Thymus (tissue), 11 donors: ENCODE data around the gene ANTKMT. TPM values are rescaled to one million over a fixed set of nuclear protein-coding genes. Genes with fewer than 3 reads are reported as not detected.
"Not testable (repeated sequence)": the region's sequence is repeated elsewhere in the genome, so short reads cannot be mapped to it uniquely, and the experiment has no call there.

Experiments
- DNase-seq, 9 donors: peaks; one replicate each; pipeline ENCODE4 v3.0.0-alpha.2; 2013; ENCODE audit warnings: low spot score in 9 of 9, low read depth in 6 of 9, missing footprints in 1 of 9
- H3K27ac ChIP-seq, 2 donors: one replicate each; pipeline ENCODE4 v1.5.1; 2013; ENCODE audit warnings: control low read depth in 1 of 2, low read depth in 1 of 2, low read length in 1 of 2, mild to moderate bottlenecking in 1 of 2, moderate library complexity in 1 of 2
- H3K27me3 ChIP-seq, 2 donors: one replicate each; pipeline ENCODE4 v1.5.1; 2013; ENCODE audit warnings: low read length in 1 of 2; ENCODE audit not compliant: control insufficient read depth in 2 of 2, insufficient read depth in 1 of 2
- H3K36me3 ChIP-seq, 2 donors: one replicate each; pipeline ENCODE4 v1.5.1; 2013; ENCODE audit warnings: low read length in 1 of 2, mild to moderate bottlenecking in 1 of 2, moderate library complexity in 1 of 2; ENCODE audit not compliant: control insufficient read depth in 2 of 2, insufficient read depth in 2 of 2
- H3K4me1 ChIP-seq, 2 donors: one replicate each; pipeline ENCODE4 v1.5.1; 2013; ENCODE audit warnings: low read length in 2 of 2; ENCODE audit not compliant: control insufficient read depth in 2 of 2, insufficient read depth in 2 of 2
- H3K4me3 ChIP-seq, 2 donors: one replicate each; pipeline ENCODE4 v1.5.1; 2013; ENCODE audit warnings: low read length in 2 of 2, control low read depth in 1 of 2, mild to moderate bottlenecking in 1 of 2
- H3K9me3 ChIP-seq, 2 donors: one replicate each; pipeline ENCODE4 v1.5.1; 2013; ENCODE audit warnings: low read length in 1 of 2, mild to moderate bottlenecking in 1 of 2; ENCODE audit not compliant: control insufficient read depth in 2 of 2, insufficient read depth in 1 of 2
- WGBS: extraction: QIAGEN DNeasy Blood & Tissue Kit; methylation state at CpG from one replicate; pipeline ENCODE4 v1.1.7; 2013; 5-methylcytosine and 5-hydroxymethylcytosine counted together
- polyA plus RNA-seq: library from polyadenylated mRNA; stranded (reverse); fragments of 200-250 nt; gene quantifications from one replicate; pipeline ENCODE4 v1.2.3, GENCODE V29; 2013
- total RNA-seq: library from RNA; stranded (reverse); fragments of 120-200 nt; gene quantifications from one replicate; pipeline ENCODE4 v1.2.4, GENCODE V29; 2013
- donor health status: healthy.

The ANTKMT gene
- total and polyA plus RNA-seq, 2 donors = 53.9 to 56.2 TPM

DNA sequence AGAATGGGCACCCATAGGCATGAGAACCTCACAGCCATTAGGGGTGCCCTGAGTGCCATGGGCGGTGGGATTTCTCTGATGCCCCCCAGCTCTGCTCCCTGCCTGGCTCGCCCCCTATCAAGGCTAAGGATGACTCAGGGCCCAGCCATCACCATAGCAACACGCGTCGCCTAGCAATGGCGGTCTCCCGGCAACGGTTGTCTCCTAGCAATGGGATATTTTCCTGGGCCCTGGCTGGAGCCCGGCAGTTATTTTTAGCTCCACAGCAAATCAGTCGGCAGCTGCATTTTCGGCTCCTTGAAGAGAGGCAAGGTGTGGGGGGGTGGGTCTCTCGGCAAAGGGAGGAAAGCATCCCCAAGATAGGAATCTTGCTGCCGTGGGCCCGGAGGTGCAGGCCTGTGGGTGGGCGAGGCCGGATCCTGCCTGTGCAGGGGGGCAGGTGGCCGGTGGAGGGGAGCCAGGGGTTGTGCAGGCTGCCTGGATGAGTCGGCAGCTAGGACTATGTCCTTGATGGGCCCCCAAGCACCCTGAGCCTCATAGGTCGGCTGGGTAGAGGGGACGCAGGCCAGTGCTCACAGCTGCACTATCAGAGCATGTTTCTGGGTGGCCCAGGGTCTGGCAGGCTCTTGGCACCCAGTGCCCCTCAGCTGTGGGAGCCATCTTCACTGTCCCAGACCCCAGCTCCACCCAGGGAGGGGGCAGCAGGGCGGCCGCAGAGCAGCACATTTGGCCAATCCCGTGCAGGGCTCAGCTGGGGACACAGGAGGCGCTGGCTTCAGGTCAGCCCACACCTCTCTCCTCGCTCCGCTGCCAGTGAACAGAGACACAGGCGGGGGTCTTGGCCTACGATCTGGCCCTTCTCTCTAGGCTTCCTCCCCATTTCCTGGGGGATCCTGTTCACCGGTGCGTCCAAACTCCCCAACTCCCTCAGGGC lies 11.1 kb upstream of the ANTKMT start:
- no peaks in the 10 kb centered on the region for H3K36me3 ChIP-seq
- H3K9me3 ChIP-seq = no peaks in the 10 kb centered on the region
- DNase-seq = no peak
- no peak overlapping the region for H3K4me3 ChIP-seq
- 49% methylated on average over 30 of the region's 30 CpGs for WGBS
- H3K4me1 ChIP-seq = peaks cover 5 to 15% of the 10 kb centered on the region in 2 donors
- H3K27me3 ChIP-seq = peaks cover 34 to 82% of the 10 kb centered on the region in 2 donors
- no peak overlapping the region for H3K27ac ChIP-seq

DNA sequence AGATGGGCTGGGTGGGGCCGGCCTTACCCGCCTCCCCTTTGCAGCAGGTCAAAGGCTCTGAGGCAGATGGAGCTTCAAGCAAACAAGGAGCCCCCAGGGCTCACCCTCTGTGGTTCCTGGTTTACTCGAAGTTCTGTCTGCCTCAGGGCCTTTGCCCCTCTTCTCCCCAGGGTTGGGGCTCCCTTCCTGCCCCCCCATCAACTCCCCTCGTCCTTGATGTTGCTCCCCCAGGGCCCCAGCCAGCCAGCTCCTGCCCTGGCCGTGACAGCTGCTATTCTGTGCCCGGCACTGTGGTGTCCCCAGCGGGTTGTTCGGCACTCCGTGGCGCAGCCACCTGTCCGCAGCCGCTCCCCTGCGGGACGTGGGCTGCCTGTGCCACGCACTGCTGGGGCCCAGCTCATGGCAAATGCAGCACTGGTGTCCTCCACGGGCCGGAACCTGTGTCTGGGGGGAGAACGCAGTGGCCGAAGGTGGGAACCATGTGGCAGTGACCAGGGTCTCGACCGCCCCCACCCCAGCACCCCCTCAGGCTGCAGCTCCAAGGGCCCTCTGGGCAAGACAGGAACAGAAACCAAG lies 10.4 kb upstream of the ANTKMT start:
- H3K9me3 ChIP-seq = no peaks in the 10 kb centered on the region
- peaks cover 26 to 81% of the 10 kb centered on the region in 2 donors for H3K27me3 ChIP-seq
- no peaks in the 10 kb centered on the region for H3K36me3 ChIP-seq
- no peak overlapping the region for H3K4me3 ChIP-seq
- 77% methylated on average over 21 of the region's 21 CpGs for WGBS
- peaks cover 5 to 15% of the 10 kb centered on the region in 2 donors for H3K4me1 ChIP-seq
- no peak overlapping the region for H3K27ac ChIP-seq
- DNase-seq = no peak

DNA sequence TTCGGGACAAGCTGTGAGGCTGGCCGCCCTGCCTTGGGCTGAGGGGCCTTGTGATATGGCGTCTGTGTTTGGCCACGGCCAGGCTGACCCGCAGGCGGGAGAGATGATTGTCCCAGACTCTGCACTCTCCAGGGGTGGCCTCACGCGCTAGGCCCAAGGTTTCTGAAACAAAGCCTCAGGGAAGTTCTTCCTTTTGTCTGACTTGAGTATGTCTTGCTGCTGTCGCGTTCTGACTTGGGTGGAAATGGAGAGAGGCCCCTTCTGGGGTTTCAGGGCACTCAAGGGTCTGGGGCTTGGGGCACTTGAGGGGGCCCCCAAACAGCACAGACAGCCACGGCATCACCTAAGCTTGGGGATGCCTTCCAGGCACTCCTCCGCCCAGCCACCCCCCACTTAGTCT lies 9.9 kb upstream of the ANTKMT start:
- H3K9me3 ChIP-seq = no peaks in the 10 kb centered on the region
- 85% methylated on average over 12 of the region's 12 CpGs for WGBS
- H3K36me3 ChIP-seq = no peaks in the 10 kb centered on the region
- no peak overlapping the region for H3K27ac ChIP-seq
- no peak for DNase-seq
- H3K4me3 ChIP-seq = no peak overlapping the region
- H3K27me3 ChIP-seq = peaks cover 21 to 83% of the 10 kb centered on the region in 2 donors
- H3K4me1 ChIP-seq = peaks cover 8 to 17% of the 10 kb centered on the region in 2 donors

DNA sequence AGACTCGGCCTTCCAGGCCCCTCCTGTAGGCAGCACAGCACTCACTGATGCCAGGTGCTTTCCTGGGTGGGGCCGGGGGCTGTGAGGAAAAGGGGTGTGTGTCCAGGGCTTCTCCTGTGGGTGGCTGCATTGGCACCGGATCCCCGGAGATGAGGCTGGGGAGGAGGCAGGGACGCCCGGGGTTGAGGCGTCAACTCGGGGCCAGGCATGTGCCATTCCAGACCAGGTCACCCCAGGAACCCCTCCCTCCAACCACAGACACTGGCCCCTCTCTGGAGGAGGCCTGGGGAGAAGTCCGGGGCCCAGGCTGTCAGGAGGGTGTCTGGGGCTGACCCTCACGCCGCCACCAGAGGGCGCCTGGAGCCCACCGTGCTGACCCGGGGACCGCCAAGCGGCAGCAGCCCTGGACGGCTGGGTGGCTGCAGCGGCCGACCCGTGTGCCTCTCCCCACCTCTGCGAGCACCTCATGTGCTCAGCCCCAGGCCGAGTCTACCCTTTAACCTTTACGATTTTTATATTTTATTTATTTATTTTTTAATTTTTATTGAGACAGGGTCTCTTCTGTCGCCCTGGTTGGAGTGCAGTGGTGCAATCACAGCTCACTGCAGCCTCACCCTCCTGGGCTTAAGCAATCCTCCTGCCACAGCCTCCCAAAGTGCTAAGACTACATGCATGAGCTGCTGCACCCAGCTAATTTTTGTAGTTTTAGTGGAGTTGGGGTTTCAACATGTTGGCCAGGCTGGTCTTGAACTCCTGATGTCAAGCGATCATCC lies 9.2 kb upstream of the ANTKMT start:
- Histone ChIP-seq H3K36me3 (no peaks in the 10 kb centered on the region), H3K4me3 (no peak overlapping the region), H3K27ac (no peak overlapping the region), H3K9me3 (no peaks in the 10 kb centered on the region), H3K4me1 (peaks cover 14 to 19% of the 10 kb centered on the region in 2 donors), H3K27me3 (peaks cover 15 to 83% of the 10 kb centered on the region in 2 donors)
- 14% methylated on average over 25 of the region's 25 CpGs for WGBS
- peak in 2 of 9 donors; percentile 69 to 79 for DNase-seq

DNA sequence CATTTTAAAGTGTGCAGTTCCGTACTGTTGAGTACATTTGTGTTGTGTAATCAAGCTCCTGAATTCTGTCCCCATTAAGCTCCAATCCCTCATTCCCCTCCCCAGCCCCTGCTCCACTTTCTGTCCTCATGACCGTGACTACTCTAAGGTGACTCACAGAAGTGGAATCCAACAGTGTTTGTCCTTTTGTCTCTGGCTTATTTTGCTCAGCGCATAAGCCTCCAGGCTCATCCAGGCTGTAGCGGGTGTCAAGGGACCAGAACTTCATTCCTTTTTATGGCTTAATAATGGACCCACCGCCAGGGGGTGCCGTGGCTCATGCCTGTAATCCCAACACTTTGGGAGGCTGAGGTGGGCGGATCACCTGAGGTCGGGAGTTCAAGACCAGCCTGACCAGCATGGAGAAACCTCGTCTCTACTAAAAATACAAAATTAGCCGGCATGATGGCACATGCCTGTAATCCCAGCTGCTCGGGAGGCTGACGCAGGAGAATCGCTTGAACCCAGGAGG lies 8.2 kb upstream of the ANTKMT start:
- peaks cover 14 to 26% of the 10 kb centered on the region in 2 donors for H3K4me1 ChIP-seq
- peak in 1 of 9 donors; percentile 55 for DNase-seq
- not testable (repeated sequence) for H3K4me3 ChIP-seq, H3K36me3 ChIP-seq, H3K27ac ChIP-seq, H3K9me3 ChIP-seq
- 58% methylated on average over 13 of the region's 13 CpGs for WGBS
- peaks cover 8 to 83% of the 10 kb centered on the region in 2 donors for H3K27me3 ChIP-seq

DNA sequence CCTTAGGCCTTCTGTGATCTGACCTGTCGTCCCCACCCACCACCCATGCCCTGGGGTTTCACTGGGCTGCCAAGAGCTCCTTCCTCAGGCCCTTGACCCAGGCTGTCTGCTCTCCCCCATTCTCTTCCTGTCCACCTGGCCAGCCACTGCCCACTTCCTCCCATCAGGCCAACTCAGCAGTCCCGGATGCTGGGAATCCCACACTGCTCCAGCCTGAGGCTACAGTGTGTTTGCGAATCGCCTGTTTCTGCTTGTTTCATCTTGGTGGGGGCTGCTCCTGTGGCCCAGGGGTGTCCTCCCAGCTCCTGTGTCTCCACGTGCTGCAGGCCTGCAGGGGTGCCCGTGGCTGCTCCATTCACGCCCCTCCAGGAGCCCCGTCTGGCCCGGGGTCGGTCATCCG lies 6.9 kb upstream of the ANTKMT start:
- Histone ChIP-seq H3K9me3 (no peaks in the 10 kb centered on the region), H3K27ac (no peak overlapping the region), H3K36me3 (no peaks in the 10 kb centered on the region), H3K4me3 (no peak overlapping the region), H3K4me1 (peaks cover 24 to 39% of the 10 kb centered on the region in 2 donors), H3K27me3 (peaks cover 8 to 74% of the 10 kb centered on the region in 2 donors)
- DNase-seq = no peak
- 71% methylated on average over 11 of the region's 11 CpGs for WGBS

DNA sequence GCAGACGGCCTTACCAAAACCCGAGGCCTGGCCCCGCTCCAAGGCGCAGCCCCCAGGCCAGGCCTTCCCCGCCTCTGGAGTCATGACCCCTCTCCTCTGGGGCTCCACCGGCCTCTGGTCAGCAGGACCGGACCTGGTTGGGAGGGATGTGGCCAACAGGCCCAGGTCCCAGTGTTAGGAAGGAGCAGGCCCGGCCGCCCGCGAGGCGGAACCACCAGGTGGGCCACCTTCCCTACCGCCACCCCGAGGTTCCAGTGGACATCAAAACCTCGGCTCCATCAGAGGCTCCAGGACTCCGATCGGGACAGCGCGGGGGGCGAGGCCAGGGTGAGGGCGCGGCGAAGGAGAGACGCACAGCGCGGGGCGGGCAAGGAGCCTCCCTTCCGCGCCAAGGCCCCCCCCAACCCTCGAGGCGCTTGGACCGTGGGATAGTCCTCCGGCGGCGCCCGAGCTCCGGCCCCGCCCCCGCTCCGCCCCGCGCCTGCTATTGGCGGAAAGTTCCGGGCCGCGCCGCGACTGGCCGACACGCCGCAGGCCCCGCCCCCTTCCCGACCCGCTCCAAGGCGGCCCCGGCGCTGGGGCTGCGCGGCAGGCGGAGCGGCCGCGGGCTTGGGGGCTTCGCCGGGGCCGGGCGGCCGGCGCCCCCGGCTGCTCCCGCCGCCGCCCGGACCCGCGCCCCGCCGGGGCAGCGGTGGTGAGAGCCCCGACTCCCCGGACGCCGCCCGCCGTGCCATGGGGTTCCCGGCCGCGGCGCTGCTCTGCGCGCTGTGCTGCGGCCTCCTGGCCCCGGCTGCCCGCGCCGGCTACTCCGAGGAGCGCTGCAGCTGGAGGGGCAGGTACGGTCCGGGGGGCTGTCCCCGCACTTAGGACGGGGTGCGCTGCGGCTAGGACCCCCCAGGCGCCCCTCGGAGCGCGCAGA lies 6.1 kb upstream of the ANTKMT start, which contains the start of gene METRN:
METRN (plus strand) TSS at position 561 of the 919 bp plus-strand sequence; CDS start at position 733, 172 bp downstream.
- Histone ChIP-seq H3K27ac (peak within 1 kb of the TSS in 1 of 2 donors; percentile 18), H3K27me3 (peaks cover 8 to 66% of the 10 kb centered on the region in 2 donors), H3K36me3 (no peaks in the 10 kb centered on the region), H3K9me3 (no peaks in the 10 kb centered on the region), H3K4me3 (peak within 1 kb of the TSS; percentile 26 to 88), H3K4me1 (peaks cover 31 to 46% of the 10 kb centered on the region in 2 donors)
- 6% methylated on average over 108 of the region's 108 CpGs for WGBS
- peak in 6 of 9 donors; percentile 75 to 92 (median 86) for DNase-seq
